DMS 273 treated with DMSO at 0.1 percent for 48 hours (cell line): ENCODE data around the gene NMT2.
"Not testable (repeated sequence)": the region's sequence is repeated elsewhere in the genome, so short reads cannot be mapped to it uniquely, and the experiment has no call there.

Experiments used
- DNase-seq: peaks from one replicate; lab custom pipeline; 2025; lab: John Stamatoyannopoulos, UW

Gene NMT2

GRCh38 chr10:15168291-15168785 is at the start of gene NMT2:
Gene NMT2, minus strand, starts transcription at chr10:15168693. Its CDS starts 81 bp downstream, at chr10:15168612.
- DNase-seq: peak; percentile 34

GRCh38 chr10:15216700-15217099 is 48.2 kb upstream of the NMT2 start:
- no peak for DNase-seq

- no peak for DNase-seq
These were observed 45.7 kb upstream of the NMT2 start for GRCh38 chr10:15214237-15214636.

DNA sequence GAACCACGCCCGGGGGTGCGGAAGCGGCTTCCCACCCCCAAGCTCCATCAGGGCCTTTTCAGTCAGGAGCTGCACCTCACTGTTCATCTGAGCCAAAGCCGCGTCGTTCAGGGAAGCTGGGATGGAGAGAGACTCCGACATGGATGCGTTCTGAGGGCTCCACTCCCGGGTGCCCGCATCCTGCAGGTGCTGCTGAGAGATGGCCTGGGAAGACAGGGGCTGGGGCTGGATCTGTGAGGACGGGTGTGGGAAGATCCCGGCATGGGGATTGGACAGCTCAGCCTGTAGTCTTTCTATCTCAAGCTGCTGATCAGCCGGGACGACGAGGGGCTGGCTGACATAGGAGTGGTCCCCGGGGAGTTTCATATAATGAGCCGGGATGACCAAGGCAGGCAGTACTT is 45.0 kb upstream of the NMT2 start:
- no peak for DNase-seq

DNA sequence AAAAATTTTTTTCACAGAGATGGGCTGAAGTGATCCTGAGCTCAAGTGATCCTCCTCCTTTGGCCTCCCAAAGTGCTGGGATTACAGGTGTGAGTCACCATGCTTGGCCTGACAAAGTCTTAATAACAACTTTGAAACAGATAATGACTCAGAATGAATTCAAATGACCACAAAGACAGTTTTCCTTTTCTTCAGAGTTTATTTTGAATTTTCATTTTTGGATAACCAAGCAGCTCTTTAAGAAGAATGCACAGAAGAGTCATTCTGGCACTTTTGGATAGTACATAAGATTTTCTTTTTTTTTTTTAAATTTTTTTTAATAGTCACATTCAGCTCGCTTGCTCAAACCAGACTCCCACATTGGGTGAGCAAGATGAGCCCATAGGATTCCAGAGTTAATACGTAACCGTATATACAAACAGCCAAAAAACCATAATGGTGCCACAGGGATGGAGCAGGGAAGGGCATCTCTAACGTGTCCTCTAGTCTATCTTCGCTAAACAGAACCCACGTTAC is 43.0 kb upstream of the NMT2 start:
- no peak for DNase-seq

- no peak for DNase-seq
These were observed 42.0 kb upstream of the NMT2 start for GRCh38 chr10:15210521-15210920.

DNA sequence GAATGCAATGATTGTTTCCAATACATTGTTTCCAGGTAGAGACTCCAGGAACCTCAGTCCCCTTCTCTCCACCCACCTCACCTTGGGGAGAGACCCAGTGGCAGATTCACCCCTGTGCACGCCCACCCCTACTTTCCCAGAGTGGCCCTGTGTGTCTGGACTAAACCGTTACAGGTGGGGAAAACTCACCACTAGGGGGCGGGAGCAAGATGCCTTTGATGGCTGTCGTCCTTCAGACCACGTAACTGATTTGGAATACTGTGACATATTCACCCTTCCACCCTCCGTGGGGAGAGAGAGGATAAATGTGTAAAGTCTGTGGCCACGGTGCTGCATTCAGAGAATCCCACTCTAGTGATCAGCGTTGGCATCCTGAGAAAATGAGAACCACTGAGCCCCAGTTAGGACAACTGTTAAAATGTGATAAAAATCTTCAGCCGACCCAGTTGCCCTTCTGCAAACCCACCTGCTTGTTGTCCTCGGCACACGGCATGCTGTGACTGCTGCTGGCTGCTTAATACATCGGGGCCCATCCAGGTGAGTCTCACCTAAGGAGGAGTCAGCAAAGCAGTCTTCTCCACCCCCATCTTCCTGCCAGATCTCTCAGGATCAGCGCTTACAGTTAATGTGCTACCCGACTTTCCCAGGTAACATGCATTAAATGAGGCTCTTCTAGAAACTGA is 41.5 kb upstream of the NMT2 start:
- DNase-seq: peak; percentile 9

- DNase-seq: no peak
These were observed 39.7 kb upstream of the NMT2 start for GRCh38 chr10:15208221-15208620.

GRCh38 chr10:15207410-15207809 is 38.9 kb upstream of the NMT2 start:
- DNase-seq: not testable (repeated sequence)

- no peak for DNase-seq
These were observed 34.1 kb upstream of the NMT2 start for GRCh38 chr10:15202639-15203038.

- DNase-seq: not testable (repeated sequence)
These were observed 33.8 kb upstream of the NMT2 start for GRCh38 chr10:15202301-15202621.

GRCh38 chr10:15201589-15202300 is 33.3 kb upstream of the NMT2 start:
- no peak for DNase-seq

GRCh38 chr10:15200626-15201025 is 32.1 kb upstream of the NMT2 start:
- no peak for DNase-seq

GRCh38 chr10:15197911-15198310 is 29.4 kb upstream of the NMT2 start:
- no peak for DNase-seq

DNA sequence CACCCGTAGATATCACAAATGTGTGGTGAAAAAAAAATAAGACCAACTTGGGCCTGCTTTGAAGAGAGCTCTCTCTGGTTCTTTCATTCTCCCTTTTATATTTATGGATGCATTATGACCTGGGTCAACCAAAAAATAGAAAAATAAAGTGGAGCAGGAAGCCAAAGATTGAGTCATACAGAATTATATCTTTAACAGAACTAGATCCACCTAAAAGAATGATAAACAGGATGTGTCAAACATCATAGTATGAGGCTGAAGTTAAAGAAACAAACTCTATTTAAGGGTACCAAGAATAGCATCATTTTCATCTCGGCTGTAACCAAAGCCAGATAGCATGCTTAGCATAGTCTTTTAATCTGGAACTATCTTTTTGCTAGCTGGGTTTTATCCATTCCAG is 28.8 kb upstream of the NMT2 start:
- no peak for DNase-seq

DNA sequence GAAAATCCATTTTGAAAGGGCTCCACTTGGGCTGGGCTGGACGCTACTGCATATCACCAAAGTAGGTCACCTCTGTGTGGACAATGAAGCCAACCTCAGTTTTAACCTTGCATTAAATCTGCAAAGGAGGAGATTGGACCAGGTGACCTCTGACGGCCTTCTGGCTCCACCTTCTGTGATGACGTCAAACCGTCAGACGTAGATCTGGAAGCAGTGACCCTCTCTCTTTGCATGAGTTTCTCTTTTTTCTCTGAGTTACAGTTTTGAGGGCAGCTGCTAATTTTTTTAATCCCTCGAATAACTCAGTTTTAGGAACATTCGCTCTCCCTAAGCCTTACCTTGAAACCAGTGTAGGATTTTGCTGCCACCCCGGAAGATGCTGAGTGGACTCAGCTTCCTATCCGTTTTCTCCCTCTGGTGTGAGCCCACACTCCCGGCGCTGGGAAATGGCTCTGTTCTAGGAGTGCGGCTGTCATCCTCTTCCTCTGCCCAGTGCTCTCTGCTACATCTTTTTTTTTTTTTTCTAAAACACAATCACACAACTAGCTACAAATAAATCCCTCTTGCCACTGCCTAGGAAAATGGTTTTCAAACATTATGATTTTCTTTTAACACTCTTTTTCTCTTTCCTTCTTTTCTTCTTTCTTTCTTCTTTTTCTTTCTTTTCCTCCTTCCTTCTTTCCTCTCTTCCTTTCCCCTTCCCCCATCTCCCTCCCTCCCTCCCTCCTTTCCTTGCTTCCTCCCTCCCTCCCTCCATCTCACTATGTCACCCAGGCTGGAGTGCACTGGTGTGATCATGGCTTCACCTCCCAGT is 27.7 kb upstream of the NMT2 start:
- DNase-seq: no peak

DNA sequence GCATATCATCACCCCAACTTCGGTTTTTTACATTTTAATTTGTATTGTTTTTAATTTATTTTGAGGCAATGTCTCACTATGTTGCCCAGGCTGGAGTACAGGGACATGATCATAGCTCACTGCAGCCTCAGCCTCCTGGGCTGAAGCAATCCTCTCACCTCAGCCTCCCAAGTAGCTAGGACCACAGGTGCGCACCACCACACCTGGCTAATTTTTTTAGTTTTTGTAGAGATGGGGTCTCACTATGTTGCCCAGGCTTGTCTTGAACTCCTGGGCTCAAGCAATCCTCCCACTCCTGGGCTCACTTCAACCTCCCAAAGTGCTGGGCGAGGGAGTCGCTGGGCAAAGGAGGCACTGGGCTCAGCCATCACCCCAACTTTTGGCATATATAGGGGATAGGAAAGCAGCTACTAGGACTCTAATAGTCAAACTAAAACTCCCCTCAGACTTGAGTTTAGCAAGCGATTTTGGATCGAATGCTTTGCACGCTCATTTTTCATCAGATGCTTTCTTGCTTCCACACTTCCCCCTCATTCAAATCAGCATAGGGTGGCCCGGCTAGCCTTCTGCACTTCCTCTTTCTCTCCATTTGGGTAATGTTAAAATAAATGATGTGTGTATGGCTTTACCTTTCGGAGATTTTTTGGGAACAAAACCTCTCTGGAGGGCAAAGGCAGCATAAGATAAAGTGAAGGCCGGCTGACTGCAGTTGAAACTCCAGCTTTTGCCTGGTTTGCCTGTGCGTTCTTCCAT is 20.8 kb upstream of the NMT2 start:
- DNase-seq: no peak

- DNase-seq: no peak
These were observed 20.1 kb upstream of the NMT2 start for GRCh38 chr10:15188603-15189002.

GRCh38 chr10:15183689-15184481 is 15.4 kb upstream of the NMT2 start:
- DNase-seq: no peak

- no peak for DNase-seq
These were observed 14.2 kb upstream of the NMT2 start for GRCh38 chr10:15182540-15183207.
